Fibroblast of villous mesenchyme (primary cell): ENCODE measurements around the gene CNOT9. TPM values are rescaled to one million over a fixed set of nuclear protein-coding genes. Genes with fewer than 3 reads are reported as not detected.

Experiments used
- DNase-seq: peaks from one replicate; pipeline ENCODE4 v3.0.0-alpha.2; 2010; ENCODE audit warnings: low read depth
- H3K4me3 ChIP-seq: 2 replicates; pipeline ENCODE4 v1.5.1; 2011; ENCODE audit warnings: low read depth, mild to moderate bottlenecking, low read length
- total RNA-seq: library from RNA; depleted of rRNA; stranded (reverse); fragments of >200 nt; gene quantifications from 2 replicates; pipeline ENCODE4 v1.2.3, GENCODE V29; 2012
- TF ChIP-seq, protein P1 (sequence below): IDR thresholded peaks from 2 replicates; pipeline ENCODE4 v1.5.1; 2012; ENCODE audit warnings: low read depth, mild to moderate bottlenecking, low read length; ENCODE audit not compliant: insufficient read depth

Gene CNOT9
- total RNA-seq, 1 donor, result 86.8 TPM

DNA sequence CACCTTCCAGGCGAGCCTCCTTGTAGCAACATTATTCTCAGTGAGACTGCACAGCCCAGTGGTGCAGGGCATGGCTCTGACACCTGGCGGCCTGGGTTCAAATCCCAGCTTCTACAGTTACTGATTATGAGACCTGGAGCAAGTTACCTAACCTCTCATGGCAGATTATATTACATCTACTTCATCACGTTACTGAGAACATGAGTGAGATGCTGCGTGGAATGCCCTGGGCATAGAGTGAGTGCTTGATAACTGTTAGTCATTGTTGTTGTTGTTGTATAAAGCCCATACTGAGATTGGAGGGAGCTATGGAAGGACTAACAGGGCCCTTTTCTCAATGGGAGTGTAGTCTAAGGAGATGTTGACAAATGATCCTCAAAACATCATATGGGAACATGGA is 57.7 kb downstream of the CNOT9 start:
- no peak overlapping the region for H3K4me3 ChIP-seq
- no peak for DNase-seq
- TF ChIP-seq, protein P1, sequence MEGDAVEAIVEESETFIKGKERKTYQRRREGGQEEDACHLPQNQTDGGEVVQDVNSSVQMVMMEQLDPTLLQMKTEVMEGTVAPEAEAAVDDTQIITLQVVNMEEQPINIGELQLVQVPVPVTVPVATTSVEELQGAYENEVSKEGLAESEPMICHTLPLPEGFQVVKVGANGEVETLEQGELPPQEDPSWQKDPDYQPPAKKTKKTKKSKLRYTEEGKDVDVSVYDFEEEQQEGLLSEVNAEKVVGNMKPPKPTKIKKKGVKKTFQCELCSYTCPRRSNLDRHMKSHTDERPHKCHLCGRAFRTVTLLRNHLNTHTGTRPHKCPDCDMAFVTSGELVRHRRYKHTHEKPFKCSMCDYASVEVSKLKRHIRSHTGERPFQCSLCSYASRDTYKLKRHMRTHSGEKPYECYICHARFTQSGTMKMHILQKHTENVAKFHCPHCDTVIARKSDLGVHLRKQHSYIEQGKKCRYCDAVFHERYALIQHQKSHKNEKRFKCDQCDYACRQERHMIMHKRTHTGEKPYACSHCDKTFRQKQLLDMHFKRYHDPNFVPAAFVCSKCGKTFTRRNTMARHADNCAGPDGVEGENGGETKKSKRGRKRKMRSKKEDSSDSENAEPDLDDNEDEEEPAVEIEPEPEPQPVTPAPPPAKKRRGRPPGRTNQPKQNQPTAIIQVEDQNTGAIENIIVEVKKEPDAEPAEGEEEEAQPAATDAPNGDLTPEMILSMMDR, result no peak

DNA sequence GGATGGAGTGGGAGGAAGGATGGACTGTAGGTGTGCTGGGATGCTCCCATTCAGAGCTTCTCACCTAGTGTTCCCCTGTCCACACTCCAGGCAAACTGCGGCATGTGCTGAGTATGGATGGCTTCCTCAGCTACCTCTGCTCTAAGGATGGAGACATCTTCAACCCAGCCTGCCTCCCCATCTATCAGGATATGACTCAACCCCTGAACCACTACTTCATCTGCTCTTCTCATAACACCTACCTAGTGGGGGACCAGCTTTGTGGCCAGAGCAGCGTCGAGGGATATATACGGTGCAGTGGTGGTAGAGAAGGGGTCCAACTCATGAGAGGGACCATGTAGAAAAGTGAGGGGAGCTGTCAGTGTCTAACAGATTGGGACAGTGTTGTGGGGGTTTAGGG is 59.3 kb downstream of the CNOT9 start:
- no peak overlapping the region for H3K4me3 ChIP-seq
- no peak for DNase-seq
- TF ChIP-seq, protein P1, result no peak

DNA sequence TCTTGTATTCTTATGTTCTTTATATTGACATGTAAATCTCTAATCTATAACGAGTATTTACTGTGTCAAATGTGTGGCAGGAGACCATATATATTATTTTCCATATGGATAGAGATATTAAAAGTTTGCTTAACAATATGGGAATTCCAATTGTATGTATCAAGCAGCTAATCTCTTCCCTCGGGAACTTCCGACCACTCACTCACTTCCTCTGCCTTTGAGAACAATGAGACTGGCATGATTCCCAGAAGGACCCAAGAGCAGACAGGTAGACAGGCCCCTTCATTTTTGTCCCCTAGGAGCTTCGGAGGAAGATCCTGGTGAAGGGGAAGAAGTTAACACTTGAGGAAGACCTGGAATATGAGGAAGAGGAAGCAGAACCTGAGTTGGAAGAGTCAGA is 63.2 kb downstream of the CNOT9 start:
- no peak overlapping the region for H3K4me3 ChIP-seq
- TF ChIP-seq, protein P1, result no peak
- DNase-seq, result no peak

DNA sequence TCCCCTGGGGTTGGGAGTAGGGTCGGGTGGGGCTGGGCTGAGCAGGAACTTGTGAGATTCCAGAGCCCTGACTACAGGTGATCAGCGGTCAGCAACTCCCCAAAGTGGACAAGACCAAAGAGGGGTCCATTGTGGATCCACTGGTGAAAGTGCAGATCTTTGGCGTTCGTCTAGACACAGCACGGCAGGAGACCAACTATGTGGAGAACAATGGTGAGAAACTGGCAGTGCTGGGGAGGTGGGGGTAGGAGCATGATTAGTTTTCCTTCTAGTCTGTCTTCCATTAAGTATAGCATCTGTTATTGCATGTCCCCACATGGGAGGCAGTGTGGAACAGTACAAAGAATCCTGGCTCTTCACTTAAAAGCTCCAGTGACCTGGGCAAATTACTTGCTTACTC is 67.1 kb downstream of the CNOT9 start:
- H3K4me3 ChIP-seq, result no peak overlapping the region
- TF ChIP-seq, protein P1, result no peak
- DNase-seq, result no peak

DNA sequence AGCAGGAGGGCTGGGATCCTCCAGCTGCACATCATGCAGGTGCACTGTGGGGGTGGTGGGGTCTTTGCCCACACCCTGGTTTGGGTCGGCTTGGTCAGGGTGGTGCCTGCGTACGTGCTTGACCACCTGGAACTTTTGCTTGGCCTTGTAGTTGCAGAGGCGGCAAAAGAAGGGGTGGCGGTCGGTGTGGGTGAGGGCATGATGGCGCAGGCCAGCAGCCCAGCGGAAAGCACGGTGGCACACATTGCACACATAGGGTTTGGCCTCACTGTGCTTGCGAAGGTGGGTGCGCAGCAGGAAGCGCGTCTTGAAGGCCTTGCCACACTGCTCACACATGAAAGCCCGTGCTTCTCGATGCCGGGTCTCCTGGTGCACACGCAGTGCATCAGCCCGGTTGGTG is 69.7 kb downstream of the CNOT9 start:
- TF ChIP-seq, protein P1, result no peak
- no peak overlapping the region for H3K4me3 ChIP-seq
- no peak for DNase-seq

DNA sequence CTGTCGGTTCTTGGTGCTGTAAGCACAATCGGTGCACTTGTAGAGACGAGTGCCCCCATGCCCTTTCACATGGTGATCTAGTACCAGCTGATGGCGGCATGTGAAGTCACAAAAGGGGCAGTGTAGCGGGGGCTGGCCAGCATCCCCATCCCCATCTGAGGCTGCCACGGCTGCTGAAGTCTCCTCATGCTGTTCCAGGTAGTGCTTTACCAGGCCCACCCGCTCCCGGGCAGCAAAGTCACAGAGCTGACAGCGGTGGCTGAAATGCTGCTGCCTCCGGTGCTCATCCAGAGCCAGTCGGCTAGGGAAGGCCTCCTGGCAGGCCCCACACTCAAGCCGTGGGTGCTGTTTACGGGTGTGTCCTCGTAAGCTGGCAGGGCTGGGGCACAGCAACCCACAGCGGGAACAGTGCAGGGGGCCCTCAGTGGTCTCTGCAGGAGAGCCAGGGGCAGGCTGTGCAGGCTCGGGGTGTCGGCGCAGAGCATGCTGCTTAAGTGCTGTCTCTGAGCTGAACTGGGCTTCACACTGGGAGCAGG is 73.5 kb downstream of the CNOT9 start:
- TF ChIP-seq, protein P1, result no peak
- no peak for DNase-seq
- no peak overlapping the region for H3K4me3 ChIP-seq

DNA sequence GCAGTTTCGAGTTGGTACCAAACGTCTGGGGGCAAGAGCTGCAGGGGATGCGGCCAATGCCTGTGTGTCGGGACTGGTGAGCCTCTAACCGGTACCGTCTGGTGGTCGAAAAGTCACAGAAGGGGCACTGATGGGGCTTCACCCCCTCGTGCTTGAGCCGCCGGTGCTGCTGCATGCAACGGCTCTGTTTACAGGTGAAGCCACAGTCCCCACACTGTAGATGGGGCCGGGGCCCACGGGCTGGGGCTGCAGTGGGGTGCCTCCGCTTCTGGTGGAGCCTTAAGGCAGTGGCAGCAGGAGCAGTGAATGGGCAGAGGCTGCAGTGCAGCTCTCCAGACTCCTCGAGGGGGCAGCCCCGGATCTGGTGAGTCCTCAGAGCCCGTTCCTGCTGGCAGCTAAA is 74.1 kb downstream of the CNOT9 start:
- no peak overlapping the region for H3K4me3 ChIP-seq
- TF ChIP-seq, protein P1, result no peak
- no peak for DNase-seq
